Right lobe of liver (tissue), 5 donors: ENCODE data around the gene TMEM267. TPM values are rescaled to one million over a fixed set of nuclear protein-coding genes. Genes with fewer than 3 reads are reported as not detected.

Source experiments
- total RNA-seq, 6 experiments: library from RNA; depleted of rRNA in 2 of 6; stranded (reverse); fragments of >200 nt in 2 of 6; fragmentation: NEBNext Ultra II Directional in 3 of 6; extraction: Animal tissue kit (Norgen Biotek cat#: 25700) in 3 of 6; gene quantifications; one replicate each; pipeline versions ENCODE4 v1.1.0 to v1.2.4, GENCODE V29; 2016 to 2023
- donor health status: DM: no; HTN: no; CAD: no.
- donor health status: DM: no; HTN: no; CAD: no.
- donor health status: DM: no; HTN: yes; CAD: no.
- donor health status: DM: no; HTN: yes; CAD: no.

TMEM267 gene
- total RNA-seq, 6 experiments from 2014 or later: 3.9 to 5.1 (median 4.5) TPM

Other genes starting within 250 kb of the TMEM267 start
- gene HMGCS1, start 170.5 kb downstream of the TMEM267 start, total RNA-seq: 100 to 1,000 TPM in 2 of 6 experiments, 10 to 100 TPM in 4; 27.9 to 341 (median 62.0) TPM
- 1 to 10 TPM in 5 of 6 experiments, under 1 TPM in 1; 1.00 to 2.3 (median 1.3) TPM for gene CCL28, start 71.5 kb downstream of the TMEM267 start, total RNA-seq
- under 1 TPM; 0.15 to 0.99 (median 0.72) TPM for gene C5orf34, start 31.3 kb upstream of the TMEM267 start, total RNA-seq
- 10 to 100 TPM; 36.0 to 56.3 (median 49.3) TPM for gene PAIP1, start 73.2 kb upstream of the TMEM267 start, total RNA-seq
- gene NNT, start 119.3 kb upstream of the TMEM267 start, total RNA-seq: 100 to 1,000 TPM in 4 of 6 experiments, 10 to 100 TPM in 2; 81.3 to 250 (median 188) TPM